ENCODE measurements around the gene RNLS.
"Not testable (repeated sequence)": the region's sequence is repeated elsewhere in the genome, so short reads cannot be mapped to it uniquely, and the experiment has no call there.

The RNLS gene

GRCh38 chr10:88293073-88293472 is 290.0 kb downstream of the RNLS start:
- DNase-seq (ENCODE audit: low spot score): no peak

- DNase-seq (ENCODE audit: low spot score): no peak
These were observed 291.0 kb downstream of the RNLS start for GRCh38 chr10:88292185-88292514.

GRCh38 chr10:88291289-88292184 is 291.6 kb downstream of the RNLS start:
- no peak for DNase-seq (ENCODE audit: low spot score)

DNA sequence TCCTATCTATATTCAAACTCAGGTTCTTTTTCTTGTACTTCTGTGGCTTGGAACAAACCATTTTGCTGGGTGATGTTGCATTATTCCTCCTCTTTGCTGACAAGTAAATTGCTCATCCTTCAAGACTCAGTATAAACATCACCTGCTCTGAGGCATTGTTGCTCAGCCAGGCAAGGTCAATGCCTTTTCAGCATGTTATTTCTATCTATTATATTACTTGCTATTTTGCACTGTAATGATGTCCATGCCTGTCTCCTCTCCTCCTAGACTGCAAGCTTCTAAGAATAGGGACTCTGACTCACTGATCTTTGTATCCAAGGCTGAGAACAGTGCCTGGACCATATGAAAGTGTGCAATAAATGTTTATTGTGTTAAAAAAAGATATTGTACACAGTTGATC is 293.8 kb downstream of the RNLS start:
- no peak for DNase-seq (ENCODE audit: low spot score)

GRCh38 chr10:88288320-88289059 is 294.6 kb downstream of the RNLS start:
- DNase-seq (ENCODE audit: low spot score): no peak

DNA sequence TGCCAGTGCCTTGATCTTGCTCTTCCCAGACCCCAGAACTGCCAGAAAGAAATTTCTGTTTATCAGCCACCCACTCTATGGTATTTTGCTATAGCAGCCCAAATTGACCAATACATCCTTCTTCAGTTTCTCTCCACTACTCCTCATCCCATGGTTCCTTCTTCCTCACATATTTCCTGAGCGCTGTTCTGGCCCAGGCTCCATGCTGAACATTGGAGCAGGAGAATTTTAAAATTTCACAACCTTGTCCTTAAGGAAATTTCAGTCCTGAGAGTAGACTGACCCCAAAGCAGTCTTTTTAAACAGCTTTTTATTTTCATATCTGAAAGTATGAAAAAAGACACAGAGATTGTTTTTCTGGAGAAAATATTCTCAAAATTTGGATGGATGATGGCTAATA is 297.1 kb downstream of the RNLS start:
- no peak for DNase-seq (ENCODE audit: low spot score)

DNA sequence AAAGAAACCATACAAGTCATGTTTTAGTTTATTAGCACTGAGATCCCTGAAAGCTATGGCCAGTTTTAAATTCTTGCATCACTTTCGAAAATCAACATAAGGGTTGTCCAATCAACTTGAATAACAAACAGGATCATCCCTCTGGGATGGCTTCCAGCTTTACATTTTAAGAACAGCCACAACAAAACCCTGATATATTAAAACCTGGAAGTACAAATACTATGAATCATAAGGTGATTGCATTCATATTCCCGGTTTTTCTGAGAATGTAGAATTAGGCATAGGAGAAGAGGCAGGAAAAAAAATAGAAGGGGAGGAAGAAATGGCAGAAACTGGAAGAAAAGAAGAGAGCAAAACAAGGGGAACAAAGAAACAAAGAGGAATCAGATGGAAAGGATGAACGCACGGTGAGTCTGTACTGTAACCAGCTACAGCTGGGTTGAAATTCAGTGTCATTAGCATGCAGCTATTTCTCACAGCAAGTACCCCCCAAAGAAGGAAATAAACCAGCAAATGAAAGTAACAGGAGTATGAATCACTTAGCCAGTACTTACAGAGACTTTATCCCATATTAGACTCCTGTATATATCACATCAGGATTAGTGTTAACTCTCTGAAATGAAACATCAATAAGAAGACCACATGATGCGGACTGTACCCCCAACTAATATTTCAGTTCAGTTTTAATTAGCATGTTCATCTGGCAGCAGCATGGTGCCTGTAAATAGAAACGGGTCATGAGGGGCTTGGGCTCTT is 301.3 kb downstream of the RNLS start:
- peak; percentile 24 for DNase-seq (ENCODE audit: low spot score)

DNA sequence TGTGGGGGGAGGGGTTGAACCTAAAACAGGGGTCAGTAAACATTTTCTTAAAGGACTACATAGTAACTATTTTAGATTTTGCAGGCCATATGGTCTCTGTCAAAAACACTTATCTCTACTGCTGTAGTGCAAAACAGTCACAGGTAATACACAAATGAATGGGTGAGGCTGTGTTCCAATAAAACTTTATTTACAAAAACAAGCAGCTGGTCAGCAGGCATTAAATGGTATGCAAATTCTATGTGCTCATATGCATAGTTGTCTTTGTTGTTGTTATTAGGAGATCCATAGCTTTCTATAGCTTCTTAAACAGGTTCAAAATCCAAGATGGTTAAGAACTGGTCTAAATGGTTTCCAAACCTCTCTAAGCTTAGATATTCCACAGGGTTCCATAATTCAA is 302.6 kb downstream of the RNLS start:
- no peak for DNase-seq (ENCODE audit: low spot score)

DNA sequence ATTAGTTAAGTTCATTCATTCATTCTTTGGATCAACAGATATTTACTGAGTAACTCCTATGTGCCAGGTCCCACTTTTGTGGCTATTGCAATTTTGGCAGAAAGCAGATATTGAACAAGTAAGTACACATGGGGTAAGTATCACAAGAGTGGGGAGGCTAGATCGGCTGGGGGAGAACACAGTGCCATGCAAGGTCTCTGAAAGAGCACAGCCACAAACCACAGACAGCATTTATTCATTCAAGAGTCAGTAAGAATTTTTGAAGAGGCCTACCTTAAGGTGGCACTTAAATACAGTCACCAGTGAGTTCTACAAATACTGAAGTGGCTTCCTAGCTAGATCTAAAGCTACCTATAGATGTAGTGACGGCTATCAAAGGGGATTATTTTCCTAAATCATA is 304.2 kb downstream of the RNLS start:
- DNase-seq (ENCODE audit: low spot score): no peak

DNA sequence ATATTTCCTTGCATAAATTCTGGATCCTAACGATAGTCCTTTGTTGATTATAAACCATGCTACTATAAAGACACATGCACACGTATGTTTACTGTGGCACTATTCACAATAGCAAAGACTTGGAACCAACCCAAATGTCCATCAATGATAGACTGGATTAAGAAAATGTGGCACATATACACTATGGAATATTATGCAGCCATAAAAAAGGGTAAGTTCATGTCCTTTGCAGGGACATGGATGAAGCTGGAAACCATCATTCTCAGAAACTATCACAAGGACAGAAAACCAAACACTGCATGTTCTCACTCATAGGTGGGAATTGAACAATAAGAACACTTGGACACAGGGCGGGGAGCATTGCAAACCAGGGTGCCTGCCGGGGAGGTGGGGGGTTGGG is 306.2 kb downstream of the RNLS start:
- DNase-seq (ENCODE audit: low spot score): not testable (repeated sequence)

DNA sequence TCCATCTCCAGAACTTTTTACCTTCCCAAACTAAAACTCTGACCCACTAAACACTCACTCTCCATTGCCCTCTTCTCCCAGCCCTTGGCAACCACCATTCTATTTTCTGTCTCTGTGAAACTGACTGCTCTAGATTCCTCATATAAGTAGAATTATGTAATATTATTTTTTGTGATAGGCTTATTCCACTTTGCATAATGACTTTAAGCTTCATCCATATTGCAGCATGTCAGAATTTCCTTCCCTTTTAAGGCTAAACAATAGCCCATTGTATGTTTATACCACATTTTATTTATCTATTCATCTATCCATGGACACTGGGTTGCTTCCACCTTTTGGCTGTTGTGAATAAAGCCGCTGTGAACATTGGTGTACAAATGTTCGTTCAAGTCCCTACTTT is 308.8 kb downstream of the RNLS start:
- DNase-seq (ENCODE audit: low spot score): no peak

- DNase-seq (ENCODE audit: low spot score): no peak
These were observed 309.6 kb downstream of the RNLS start for GRCh38 chr10:88273567-88273966.

- no peak for DNase-seq (ENCODE audit: low spot score)
These were observed 311.2 kb downstream of the RNLS start for GRCh38 chr10:88271761-88272543.

DNA sequence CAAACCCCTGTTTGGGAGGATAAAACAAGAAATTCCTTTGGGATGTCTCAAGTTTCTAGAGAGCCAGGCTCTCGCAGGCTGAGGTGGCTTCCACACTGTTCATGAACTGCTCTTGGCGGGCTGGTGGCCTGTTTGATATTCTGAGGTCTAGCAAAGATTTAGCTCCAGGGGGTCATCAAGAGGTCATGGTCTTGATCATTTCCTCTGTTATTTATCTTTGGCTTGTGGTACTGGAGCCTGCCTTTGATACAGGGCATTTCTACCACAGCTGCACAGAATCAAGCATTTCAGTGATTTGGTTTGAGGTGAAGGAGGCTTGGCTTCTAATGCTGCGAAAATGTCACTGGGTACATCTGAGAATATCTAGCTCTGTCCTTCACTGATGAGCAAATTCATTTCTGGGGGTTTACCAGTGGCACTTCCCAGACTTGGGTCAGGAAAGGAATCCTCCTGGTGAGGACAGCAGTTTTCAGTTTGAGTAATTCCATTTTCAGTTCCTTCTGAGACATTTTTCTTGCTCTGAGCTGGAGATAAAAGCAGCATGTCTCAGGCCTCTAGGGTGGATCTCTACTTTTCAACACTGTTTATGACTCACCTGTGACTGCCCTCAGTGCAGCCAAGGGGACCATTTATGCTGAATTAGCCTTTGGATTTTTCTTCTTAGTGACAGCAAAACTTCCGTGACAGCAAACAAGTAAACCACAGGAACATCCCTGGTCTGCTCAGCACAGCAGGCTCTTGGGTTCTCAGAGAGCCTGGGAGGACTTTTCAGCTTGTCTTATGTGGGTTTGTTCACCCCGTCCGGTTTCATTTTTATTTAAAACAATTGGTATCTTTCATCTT is 312.0 kb downstream of the RNLS start:
- DNase-seq (ENCODE audit: low spot score): peak; percentile 45

DNA sequence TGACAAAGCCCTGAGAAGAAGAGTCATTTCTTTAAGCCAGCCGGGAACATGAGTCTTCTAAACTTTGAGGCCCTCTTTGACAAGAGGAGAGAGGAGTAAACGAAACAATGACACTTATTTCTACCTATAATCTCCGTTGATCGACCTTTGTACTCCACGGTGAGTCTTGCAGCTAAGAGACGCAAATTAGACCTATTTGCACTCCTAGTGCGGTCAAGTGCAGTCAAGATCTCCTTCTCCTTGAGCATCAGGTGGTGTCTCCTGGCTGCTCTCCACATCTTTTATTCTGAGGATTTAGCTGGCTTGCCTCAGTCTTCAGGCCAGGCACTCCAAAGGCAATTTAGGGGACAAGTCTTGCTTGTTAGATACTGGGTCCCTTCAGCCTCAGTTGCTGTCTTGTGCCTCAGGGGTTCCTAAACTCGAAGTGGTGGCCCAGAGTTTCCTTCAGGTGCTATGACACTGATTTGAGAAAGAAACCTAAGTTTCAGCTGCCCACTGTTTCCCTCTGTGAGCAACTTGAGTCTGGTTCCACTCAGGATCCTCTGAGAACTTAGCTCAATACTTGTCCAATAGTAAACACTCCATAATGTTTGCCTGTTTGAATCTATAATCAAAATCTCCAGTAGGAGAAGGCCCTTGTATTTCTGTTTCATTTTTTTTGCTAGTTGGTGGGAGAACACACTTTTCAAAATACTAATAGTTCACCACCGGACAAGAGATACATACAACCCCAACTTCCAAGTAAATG is 312.9 kb downstream of the RNLS start:
- no peak for DNase-seq (ENCODE audit: low spot score)

DNA sequence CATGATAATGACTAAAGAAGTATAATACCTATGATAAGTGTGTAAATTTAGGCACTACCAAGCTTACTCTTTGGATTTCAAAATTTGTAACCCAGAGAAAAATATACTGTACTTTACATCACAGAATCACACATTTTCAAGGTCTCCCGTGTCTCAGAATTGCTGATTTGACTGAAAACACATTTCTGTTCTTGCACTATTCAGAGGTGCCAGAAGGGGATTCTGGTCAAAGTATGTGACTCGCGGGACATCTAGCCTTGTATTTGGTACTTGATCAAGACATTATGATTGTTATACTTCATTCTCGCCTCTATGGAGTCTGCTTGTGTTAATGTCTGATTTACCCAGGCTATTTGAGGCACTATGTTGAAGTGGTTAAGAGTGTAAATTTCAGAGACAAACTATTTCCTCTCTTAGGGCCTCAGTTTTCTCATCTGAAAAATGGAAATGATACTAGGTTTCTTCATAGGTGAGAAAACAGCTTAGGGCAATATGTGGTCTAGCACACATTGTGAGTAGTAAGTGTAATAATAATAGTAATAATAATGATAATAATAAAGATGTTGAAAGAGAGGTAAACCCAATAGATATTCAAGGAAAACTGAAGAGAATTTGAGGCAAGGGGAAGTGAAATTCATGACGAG is 320.4 kb downstream of the RNLS start:
- DNase-seq (ENCODE audit: low spot score): no peak

DNA sequence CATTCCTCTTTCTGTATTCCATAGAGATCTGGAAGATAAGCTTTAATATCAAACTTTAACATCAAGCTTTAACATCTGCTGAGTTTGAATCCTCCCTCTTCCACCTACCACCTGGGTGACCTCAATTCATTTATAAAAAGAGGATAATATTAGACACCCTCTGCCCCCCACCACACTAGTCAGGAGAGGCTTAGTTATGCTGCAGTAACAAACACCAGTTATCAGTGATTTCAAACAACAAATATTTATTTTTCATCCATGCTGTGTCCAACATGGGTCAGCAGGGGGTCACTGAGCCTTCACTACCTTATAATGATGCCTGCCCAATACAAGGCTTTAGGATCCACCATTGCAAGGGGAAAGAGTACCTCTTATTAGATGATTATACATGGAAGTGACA is 322.0 kb downstream of the RNLS start:
- no peak for DNase-seq (ENCODE audit: low spot score)

GRCh38 chr10:88260329-88261051 is 322.6 kb downstream of the RNLS start:
- no peak for DNase-seq (ENCODE audit: low spot score)

DNA sequence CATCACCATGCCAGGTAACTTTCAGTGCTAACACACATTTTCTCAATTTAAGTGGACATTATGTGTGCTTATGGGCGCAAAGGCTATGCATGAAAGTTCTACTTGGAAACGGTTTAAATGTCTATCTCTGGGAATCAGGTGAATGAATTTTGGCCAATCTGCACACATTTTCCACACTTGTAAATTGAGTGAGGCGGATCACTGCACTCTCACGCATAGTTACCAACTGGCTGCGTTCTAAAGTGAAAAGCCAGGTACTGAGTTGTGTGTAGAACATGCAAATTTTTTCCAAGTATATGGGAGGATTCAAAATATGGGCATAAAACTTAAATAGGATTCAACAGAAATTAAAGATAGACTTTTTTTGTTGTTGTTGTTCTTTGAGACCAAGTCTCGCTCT is 323.7 kb downstream of the RNLS start:
- DNase-seq (ENCODE audit: low spot score): no peak
